Effector memory CD8-positive, alpha-beta T cell (primary cell): ENCODE results near the gene RNMT.
A peak's percentile ranks its signal among the peaks of the same experiment; 100 is the strongest.
"Not testable (repeated sequence)": the region's sequence is repeated elsewhere in the genome, so short reads cannot be mapped to it uniquely, and the experiment has no call there.

Experiments
- ATAC-seq: fragments of 150-1000 bp; cut with Tn5 transposase; replicated peaks from 2 replicates; pipeline ENCODE4 v1.10.0; 2021; ENCODE audit warnings: mild to moderate bottlenecking, moderate library complexity
- DNase-seq, 3 experiments: peaks; one replicate each; pipeline ENCODE4 v3.0.0; 2021
- H3K27ac Mint-ChIP-seq, 2 donors: one replicate each; pipeline ENCODE4 v1.8.0; 2022; ENCODE audit warnings: mild to moderate bottlenecking in 2 of 2, mixed read lengths in 2 of 2, moderate library complexity in 2 of 2
- H3K27me3 Mint-ChIP-seq, 2 donors: one replicate each; pipeline ENCODE4 v1.8.0; 2022; ENCODE audit warnings: mixed read lengths in 2 of 2
- H3K36me3 Mint-ChIP-seq: one replicate; pipeline ENCODE4 v1.8.0; 2022; ENCODE audit warnings: mild to moderate bottlenecking, moderate library complexity, mixed read lengths; ENCODE audit not compliant: insufficient read depth
- H3K4me1 Mint-ChIP-seq, 2 donors: one replicate each; pipeline ENCODE4 v1.8.0; 2022; ENCODE audit warnings: low read depth in 2 of 2, mixed read lengths in 2 of 2
- H3K4me3 Mint-ChIP-seq, 2 donors: one replicate each; pipeline ENCODE4 v1.8.0; 2022; ENCODE audit warnings: mild to moderate bottlenecking in 2 of 2, mixed read lengths in 2 of 2, moderate library complexity in 2 of 2
- H3K9me3 Mint-ChIP-seq, 2 donors: one replicate each; pipeline ENCODE4 v1.8.0; 2022; ENCODE audit warnings: mixed read lengths in 2 of 2

RNMT gene

DNA sequence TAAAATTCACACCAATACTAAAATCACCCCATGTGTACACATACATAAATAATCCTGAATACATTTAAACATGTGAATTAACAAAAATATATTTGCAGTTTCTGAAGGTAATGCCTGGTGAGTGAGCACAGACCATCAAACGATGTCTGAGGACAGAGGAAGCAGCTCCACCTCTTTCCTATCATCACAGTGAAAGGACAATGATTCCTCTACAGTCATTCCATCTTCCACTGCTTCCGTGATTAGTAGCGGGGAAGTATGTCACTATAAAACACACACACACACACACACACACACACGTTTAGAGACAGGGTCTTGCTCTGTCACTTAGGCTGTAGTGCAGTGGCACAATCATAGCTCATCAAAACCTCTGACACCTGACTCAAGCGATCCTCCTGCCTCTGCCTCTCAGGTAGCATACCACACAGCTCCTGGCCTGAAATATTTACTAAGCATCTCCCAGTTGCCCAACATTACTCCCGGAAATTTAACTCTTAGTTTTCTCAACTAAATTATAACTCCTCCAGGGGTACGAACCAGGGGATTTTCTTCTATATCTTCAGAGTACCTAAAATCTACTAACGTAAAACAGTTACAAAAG lies 12.9 kb upstream of the RNMT start:
- Mint-ChIP-seq H3K36me3 (no peaks in the 10 kb centered on the region), H3K9me3 (no peaks in the 10 kb centered on the region), H3K27ac (peak overlapping the region in 1 of 2 donors; percentile 52), H3K27me3 (no peaks in the 10 kb centered on the region), H3K4me3 (no peak overlapping the region), H3K4me1 (peaks cover 19 to 23% of the 10 kb centered on the region in 2 donors)
- DNase-seq: no peak
- ATAC-seq: no peak

DNA sequence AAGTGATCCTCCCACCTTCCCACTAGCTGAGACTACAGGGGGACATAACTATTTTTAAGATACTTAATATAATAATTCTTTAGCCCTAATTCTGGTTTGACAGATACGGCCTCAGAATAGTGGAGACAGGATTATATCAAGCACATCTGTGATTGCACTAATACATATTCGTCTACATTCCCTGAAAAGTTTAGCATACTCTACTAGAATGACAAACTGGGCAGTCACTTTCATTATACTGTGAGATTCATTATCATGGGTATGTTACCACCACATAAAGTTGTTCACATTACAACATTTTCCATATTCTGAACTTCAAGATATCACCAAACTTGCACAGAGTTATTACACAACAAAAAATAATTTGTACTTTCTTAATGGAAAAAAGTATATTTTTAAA lies 11.1 kb upstream of the RNMT start:
- H3K9me3 Mint-ChIP-seq: no peaks in the 10 kb centered on the region

DNA sequence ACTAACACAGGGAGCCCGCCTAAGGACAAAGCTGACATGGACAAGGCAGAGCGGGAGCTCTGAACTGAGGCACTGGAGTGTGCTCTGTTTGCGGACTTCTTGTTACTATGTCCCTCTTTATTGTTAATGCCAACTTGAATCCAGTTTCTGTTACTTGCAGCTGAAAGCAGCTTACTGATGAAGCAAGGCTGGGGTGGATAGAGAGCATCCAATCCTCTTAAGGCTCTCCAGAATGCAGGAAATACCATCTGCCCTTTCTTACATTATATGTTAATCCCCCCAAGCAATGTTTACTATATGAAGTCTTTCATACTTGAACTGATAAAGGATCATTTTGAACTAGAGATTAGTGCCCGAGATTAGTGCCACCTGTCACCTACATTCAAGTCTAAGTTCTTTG lies 9.6 kb upstream of the RNMT start:
- peaks cover 5 to 15% of the 10 kb centered on the region in 2 donors for H3K4me1 Mint-ChIP-seq

More for the DNA sequence above, 11.1 kb upstream of the RNMT start:
- Mint-ChIP-seq H3K4me3 (no peak overlapping the region), H3K4me1 (peaks cover 9 to 16% of the 10 kb centered on the region in 2 donors), H3K27me3 (no peaks in the 10 kb centered on the region), H3K36me3 (no peaks in the 10 kb centered on the region), H3K27ac (no peak overlapping the region)
- ATAC-seq (no peak), DNase-seq (no peak)

DNA sequence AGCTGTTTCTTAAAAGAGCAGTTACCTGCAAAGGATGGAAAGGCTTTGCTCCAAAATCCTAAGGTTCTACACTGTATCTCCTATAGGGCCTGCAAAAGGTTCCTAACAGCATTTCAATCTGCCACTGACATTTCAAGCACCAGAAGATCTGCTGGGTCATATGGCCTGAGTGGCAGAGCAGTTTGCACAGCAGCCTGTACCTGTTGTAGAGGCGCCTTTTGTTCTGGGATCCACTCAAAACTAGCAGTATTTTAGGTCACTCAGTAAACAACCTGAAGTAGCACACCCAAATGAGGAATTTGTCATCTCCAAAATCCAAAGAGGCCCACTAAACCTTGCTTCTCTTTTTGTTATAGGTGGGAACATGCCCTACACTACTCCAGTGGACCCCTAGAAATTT lies 6.3 kb upstream of the RNMT start:
- DNase-seq (no peak), ATAC-seq (no peak)
- peaks cover 11 to 21% of the 10 kb centered on the region in 2 donors for H3K4me1 Mint-ChIP-seq
- H3K4me3 Mint-ChIP-seq: no peak overlapping the region
- no peaks in the 10 kb centered on the region for H3K36me3 Mint-ChIP-seq
- no peaks in the 10 kb centered on the region for H3K9me3 Mint-ChIP-seq
- H3K27ac Mint-ChIP-seq: no peak overlapping the region
- H3K27me3 Mint-ChIP-seq: no peaks in the 10 kb centered on the region

More for the DNA sequence above, 9.6 kb upstream of the RNMT start:
- Mint-ChIP-seq H3K27ac (no peak overlapping the region), H3K27me3 (no peaks in the 10 kb centered on the region), H3K36me3 (no peaks in the 10 kb centered on the region), H3K9me3 (no peaks in the 10 kb centered on the region), H3K4me3 (no peak overlapping the region)
- DNase-seq (no peak), ATAC-seq (no peak)

DNA sequence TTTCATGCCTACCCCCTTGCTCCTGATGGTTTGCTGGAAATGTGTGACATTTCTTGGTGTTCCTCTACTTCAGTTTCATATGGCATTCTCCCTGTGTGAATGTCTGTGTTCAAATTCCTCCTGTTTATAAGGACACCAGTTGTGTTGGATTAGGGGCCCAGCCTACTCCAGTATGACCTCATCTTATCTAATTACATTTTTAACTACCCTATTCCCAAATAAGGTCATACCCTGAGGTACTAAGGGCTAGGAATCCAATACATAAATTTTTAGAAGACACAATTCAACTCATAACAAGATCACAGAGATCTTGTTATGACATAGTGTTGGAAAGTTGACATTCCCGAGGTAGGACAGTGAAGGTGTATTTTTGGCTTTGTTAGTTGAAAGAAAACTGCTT lies 5.6 kb upstream of the RNMT start:
- Mint-ChIP-seq H3K4me3 (no peak overlapping the region), H3K36me3 (no peaks in the 10 kb centered on the region), H3K27me3 (no peaks in the 10 kb centered on the region), H3K9me3 (no peaks in the 10 kb centered on the region), H3K27ac (no peak overlapping the region), H3K4me1 (peaks cover 18 to 28% of the 10 kb centered on the region in 2 donors)
- DNase-seq (no peak), ATAC-seq (no peak)

DNA sequence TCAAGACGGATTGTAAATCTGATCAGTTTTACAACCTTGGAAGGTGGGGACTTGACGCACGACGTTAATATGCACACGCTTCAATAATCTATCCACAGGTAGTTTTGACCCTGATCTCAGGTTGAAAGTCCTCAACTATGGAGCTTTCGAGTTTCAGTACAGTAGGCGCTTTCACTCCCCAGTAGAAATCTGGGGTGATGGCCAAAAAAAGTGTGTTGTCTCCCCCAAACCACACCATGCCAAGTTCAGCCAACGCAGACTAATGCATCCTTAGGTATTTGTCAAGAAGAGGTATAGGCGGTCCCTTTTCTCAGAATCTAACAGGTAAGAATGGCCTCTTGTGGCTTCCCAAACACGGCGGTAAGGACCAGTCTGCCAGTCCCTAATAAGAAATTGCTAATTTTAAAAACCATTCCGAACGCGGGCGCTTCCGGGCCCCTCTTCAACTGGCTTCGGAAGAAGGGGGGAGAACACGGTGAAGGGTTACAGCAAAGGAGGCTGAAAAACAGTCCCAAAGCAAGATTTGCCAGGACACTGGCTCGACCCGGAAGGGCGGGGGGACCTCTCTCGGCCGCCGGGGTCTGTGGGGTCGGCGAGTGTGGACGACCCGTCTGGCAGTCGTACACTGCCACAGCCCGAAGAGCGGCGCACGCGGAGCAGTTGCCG lies 774 bp upstream of the RNMT start:
- no peaks in the 10 kb centered on the region for H3K27me3 Mint-ChIP-seq
- peak overlapping the region; percentile 97 to 99 for H3K27ac Mint-ChIP-seq
- ATAC-seq (peak; percentile 8), DNase-seq (no peak)
- H3K36me3 Mint-ChIP-seq: peaks cover 11% of the 10 kb centered on the region
- H3K4me1 Mint-ChIP-seq: peaks cover 35 to 46% of the 10 kb centered on the region in 2 donors
- peak overlapping the region; percentile 72 to 93 for H3K4me3 Mint-ChIP-seq
- H3K9me3 Mint-ChIP-seq: no peaks in the 10 kb centered on the region

DNA sequence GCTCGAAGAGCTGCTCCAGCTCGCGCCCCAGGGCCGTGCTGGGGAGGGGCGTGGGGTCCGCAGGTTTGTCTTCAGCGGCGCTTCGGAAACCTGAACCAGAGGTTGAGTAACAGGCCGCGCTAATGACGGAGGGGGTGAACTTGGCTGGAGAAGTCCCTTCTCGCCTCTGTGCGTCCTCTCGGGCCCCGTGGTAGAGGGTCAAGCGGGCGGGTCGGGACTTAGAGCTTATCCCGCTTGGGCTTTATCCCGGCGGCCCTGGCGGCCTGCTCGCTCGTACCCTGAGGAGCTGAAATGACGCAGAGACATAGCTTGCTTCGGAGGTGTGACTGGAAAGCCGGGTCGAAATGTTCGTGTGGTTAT lies 479 bp downstream of the RNMT start:
- DNase-seq: peak in 2 of 3 experiments; percentile 18 to 37
- Mint-ChIP-seq H3K27me3 (no peaks in the 10 kb centered on the region), H3K4me1 (peaks cover 38 to 49% of the 10 kb centered on the region in 2 donors), H3K27ac (peak overlapping the region; percentile 97 to 99), H3K4me3 (peak overlapping the region; percentile 72 to 93), H3K36me3 (peaks cover 19% of the 10 kb centered on the region), H3K9me3 (no peaks in the 10 kb centered on the region)
- peak; percentile 14 for ATAC-seq

DNA sequence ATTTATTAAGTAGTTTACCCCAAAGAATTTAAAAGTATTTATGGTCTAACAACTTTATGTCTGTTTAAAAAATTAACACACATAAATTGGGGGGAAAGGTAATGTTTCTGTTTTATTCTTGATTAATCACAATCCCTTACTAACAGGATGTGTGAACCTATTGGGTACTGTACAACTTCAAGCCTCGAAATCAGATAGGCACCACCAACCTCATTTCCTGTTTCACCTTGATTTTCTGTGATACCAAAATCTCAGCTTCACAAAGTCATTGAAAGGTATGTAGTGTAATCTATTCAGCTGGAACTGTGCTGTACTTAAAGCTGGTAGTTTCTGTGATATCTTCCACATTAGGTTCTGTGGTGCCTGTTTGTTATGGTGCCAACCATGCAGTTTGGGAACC lies 4.0 kb downstream of the RNMT start:
- no peak overlapping the region for H3K4me3 Mint-ChIP-seq
- peak overlapping the region in 1 of 2 donors; percentile 27 for H3K27ac Mint-ChIP-seq
- peaks cover 52% of the 10 kb centered on the region for H3K36me3 Mint-ChIP-seq
- ATAC-seq (no peak), DNase-seq (no peak)
- H3K9me3 Mint-ChIP-seq: no peaks in the 10 kb centered on the region
- no peaks in the 10 kb centered on the region for H3K27me3 Mint-ChIP-seq
- H3K4me1 Mint-ChIP-seq: peaks cover 23 to 43% of the 10 kb centered on the region in 2 donors

DNA sequence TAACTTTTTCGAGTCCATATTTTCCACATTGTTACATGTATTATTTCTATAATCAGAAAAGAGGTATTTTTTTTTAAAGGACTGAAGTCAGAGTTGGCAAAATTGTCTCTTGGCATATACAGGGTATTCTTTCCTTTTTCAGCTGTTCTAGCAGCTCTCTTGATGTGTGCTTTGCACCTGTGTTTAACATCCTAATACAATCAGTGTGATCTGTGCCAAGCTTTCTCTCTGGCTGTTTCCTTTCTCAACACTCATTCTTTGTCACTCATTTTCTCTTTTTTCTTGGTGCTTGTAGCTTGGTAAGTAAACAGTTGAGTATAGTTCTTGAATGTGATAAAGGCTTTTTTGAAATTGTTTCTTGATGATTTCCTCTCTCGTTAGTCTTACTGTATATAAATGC lies 9.2 kb downstream of the RNMT start:
- no peak for DNase-seq
- no peak for ATAC-seq
- H3K36me3 Mint-ChIP-seq: peaks cover 94% of the 10 kb centered on the region
- H3K4me1 Mint-ChIP-seq: peaks cover 3 to 15% of the 10 kb centered on the region in 2 donors
- no peaks in the 10 kb centered on the region for H3K27me3 Mint-ChIP-seq
- no peak overlapping the region for H3K4me3 Mint-ChIP-seq
- H3K27ac Mint-ChIP-seq: no peak overlapping the region
- H3K9me3 Mint-ChIP-seq: no peaks in the 10 kb centered on the region

DNA sequence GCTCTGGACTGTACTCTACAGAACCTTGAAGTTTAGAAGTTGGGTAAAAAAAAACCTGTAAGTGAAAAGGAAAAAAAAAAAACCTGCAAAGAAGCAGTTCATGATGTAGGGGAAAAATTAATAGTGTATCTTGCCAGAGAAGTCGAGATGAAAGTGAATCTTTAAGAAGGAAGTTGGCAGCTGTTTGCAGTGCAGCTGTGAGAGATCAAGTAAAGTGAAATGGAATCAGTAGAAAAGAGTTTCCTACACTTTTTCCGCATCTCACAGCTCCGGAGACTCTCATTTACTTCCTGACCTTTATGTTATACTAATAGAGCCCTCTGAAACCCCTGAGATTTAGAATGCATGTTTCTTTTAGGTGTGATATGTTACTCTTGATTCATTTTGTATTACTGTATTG lies 19.2 kb downstream of the RNMT start:
- no peaks in the 10 kb centered on the region for H3K9me3 Mint-ChIP-seq
- H3K27ac Mint-ChIP-seq: no peak overlapping the region

DNA sequence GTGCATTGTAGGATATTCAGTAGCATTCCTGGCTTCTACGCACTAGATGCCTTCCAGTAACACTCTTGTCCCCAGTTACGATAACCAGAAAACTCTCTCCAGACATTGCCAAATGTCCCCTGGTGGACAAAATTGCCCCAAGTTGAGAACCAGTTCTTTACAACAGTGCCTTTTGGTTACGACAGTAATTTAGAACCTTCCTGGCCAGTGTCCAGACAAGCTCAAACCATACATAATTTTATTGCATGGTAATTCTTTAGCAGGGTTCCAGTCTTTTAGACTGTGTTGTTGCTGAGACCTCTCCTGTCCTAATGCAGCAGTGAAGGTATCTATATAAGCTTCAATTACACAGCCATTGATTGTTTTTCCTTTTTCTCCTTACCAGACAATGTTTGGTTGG lies 20.2 kb downstream of the RNMT start:
- DNase-seq: no peak
- Mint-ChIP-seq H3K4me1 (no peaks in the 10 kb centered on the region), H3K4me3 (no peak overlapping the region), H3K27ac (no peak overlapping the region), H3K9me3 (no peaks in the 10 kb centered on the region), H3K27me3 (no peaks in the 10 kb centered on the region), H3K36me3 (peaks cover 85% of the 10 kb centered on the region)
- ATAC-seq: no peak

More for the DNA sequence above, 19.2 kb downstream of the RNMT start:
- Mint-ChIP-seq H3K4me1 (no peaks in the 10 kb centered on the region), H3K27me3 (no peaks in the 10 kb centered on the region), H3K4me3 (no peak overlapping the region), H3K36me3 (peaks cover 87% of the 10 kb centered on the region)
- no peak for DNase-seq
- ATAC-seq: no peak

DNA sequence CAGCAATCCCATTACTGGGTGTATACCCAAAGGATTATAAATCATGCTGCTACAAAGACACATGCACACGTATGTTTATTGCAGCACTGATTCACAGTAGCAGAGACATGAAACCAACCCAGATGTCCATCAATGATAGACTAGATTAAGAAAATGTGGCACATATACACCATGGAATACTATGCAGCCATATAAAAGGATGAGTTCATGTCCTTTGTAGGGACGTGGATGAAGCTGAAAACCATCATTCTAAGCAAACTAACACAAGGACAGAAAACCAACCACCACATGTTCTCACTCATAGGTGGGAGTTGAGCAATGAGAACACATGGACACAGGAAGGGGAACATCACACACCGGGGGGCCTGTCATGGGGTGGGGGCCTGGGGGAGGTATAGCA lies 25.1 kb downstream of the RNMT start:
- H3K27me3 Mint-ChIP-seq, H3K9me3 Mint-ChIP-seq, H3K4me1 Mint-ChIP-seq, ATAC-seq, H3K4me3 Mint-ChIP-seq, DNase-seq: not testable (repeated sequence)
- Mint-ChIP-seq H3K36me3 (peaks cover 87% of the 10 kb centered on the region), H3K27ac (peak overlapping the region in 1 of 2 donors; percentile 63)

DNA sequence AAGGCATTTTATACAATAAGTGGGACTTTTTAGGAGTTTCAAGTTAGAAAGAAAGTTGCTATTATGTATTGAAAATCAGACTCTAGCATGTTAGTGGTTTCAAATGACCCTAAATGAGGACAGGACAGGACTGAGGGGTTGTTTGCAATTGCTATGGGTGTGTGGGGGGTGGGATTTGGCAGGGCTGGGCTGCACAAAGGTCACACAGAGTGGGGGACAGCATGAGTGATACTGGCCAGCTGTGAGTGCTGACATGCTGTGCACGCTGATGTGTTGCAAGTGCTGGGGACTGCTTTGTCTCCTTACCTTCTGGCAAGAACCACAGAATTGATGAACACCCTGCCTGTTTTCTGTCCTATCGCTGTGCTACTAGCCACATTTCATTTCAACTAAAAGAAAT lies 29.8 kb downstream of the RNMT start:
- ATAC-seq: no peak
- Mint-ChIP-seq H3K27me3 (no peaks in the 10 kb centered on the region), H3K4me3 (no peak overlapping the region), H3K27ac (no peak overlapping the region), H3K36me3 (peaks cover 72% of the 10 kb centered on the region), H3K4me1 (no peaks in the 10 kb centered on the region), H3K9me3 (no peaks in the 10 kb centered on the region)
- no peak for DNase-seq

DNA sequence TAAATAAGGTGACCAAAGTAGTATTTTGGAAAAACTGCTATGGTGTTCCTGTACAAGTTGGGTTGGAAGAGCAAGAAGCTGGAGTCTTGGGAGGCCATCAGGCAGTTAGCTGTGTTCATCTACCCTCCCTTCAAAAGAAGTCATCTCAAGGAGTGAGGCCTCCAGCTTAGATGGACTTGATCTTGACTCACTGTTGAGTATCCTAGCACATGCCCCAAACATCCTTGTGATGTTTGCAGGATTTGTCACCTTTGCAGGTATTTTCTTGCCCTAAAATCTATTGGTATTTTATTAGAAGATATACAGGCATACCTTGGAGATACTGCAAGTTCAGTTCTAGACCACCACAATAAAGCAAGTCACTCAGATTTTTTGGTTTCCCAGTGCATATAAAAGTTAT lies 30.2 kb downstream of the RNMT start:
- no peak for DNase-seq
- Mint-ChIP-seq H3K27me3 (no peaks in the 10 kb centered on the region), H3K4me1 (no peaks in the 10 kb centered on the region), H3K27ac (no peak overlapping the region), H3K9me3 (no peaks in the 10 kb centered on the region), H3K36me3 (peaks cover 68% of the 10 kb centered on the region), H3K4me3 (no peak overlapping the region)
- ATAC-seq: no peak
